Spleen (tissue), 7 donors: ENCODE data around the gene DICER1.

Experiments
- POLR2A ChIP-seq, 3 donors: fragments of 450-650 bp; IDR thresholded peaks; one replicate each; pipeline ENCODE4 v1.5.1; 2017; ENCODE audit warnings: antibody characterized with exemption in 3 of 3, mild to moderate bottlenecking in 1 of 3
- POLR2AphosphoS5 ChIP-seq, 3 donors: sonication (generic); formaldehyde crosslinking; IDR thresholded peaks; one replicate each; pipeline ENCODE4 v1.5.1; 2017; ENCODE audit warnings: antibody characterized with exemption in 3 of 3
- TF ChIP-seq, protein P1 (sequence below), 11 experiments: fragments of 200-600 bp in 7 of 11; fragments of 450-650 bp in 4 of 11; sonication (generic) in 4 of 11; IDR thresholded peaks in 8 of 11; conservative IDR thresholded peaks in 3 of 11; 1 replicate in 7 of 11; 2 replicates in 4 of 11; pipeline versions ENCODE4 v1.4.0 to v1.8.0; 2016 to 2021; ENCODE audit warnings: antibody characterized with exemption in 11 of 11, inconsistent platforms in 4 of 11, mild to moderate bottlenecking in 1 of 11
- donor health status: DM: no; HTN: no; CAD: no; lungs with moderate emphysema.
- donor health status: DM: no; HTN: no; CAD: no.
- donor health status: DM: no; HTN: no; CAD: no.

DNA sequence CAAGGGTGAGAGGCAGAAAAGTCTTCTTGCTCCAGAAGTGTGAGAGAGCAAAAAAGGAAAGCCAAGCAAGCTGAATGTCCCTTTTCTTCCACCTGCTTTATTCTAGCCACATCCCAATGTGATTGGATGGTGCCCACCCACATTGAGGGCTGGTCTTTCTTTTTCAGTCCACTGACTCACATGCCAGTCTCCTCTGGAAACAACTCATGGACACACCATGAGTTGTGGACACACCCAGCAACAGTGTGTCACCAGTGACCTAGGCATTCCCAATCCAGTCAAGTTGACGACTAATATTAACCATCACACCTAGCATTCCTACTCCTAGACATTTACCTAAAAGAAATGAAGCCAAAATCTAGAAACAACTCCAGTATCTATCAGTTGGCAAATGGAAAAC is 7.2 kb upstream of the DICER1 start:
- no peak for TF ChIP-seq POLR2AphosphoS5 (IDR thresholded peaks at IDR 0.05)
- TF ChIP-seq, protein P1, sequence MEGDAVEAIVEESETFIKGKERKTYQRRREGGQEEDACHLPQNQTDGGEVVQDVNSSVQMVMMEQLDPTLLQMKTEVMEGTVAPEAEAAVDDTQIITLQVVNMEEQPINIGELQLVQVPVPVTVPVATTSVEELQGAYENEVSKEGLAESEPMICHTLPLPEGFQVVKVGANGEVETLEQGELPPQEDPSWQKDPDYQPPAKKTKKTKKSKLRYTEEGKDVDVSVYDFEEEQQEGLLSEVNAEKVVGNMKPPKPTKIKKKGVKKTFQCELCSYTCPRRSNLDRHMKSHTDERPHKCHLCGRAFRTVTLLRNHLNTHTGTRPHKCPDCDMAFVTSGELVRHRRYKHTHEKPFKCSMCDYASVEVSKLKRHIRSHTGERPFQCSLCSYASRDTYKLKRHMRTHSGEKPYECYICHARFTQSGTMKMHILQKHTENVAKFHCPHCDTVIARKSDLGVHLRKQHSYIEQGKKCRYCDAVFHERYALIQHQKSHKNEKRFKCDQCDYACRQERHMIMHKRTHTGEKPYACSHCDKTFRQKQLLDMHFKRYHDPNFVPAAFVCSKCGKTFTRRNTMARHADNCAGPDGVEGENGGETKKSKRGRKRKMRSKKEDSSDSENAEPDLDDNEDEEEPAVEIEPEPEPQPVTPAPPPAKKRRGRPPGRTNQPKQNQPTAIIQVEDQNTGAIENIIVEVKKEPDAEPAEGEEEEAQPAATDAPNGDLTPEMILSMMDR (IDR thresholded peaks at IDR 0.05 in 8 of 11, conservative IDR thresholded peaks at IDR 0.05 in 3 of 11): no peak
- TF ChIP-seq POLR2A (IDR thresholded peaks at IDR 0.05): no peak
